Nephron (organoid): ENCODE measurements around the gene CELA3B.
"Not testable (repeated sequence)": the region's sequence is repeated elsewhere in the genome, so short reads cannot be mapped to it uniquely, and the experiment has no call there.

ENCODE experiments used
- H3K27ac Mint-ChIP-seq, 3 experiments: 2 replicates each; pipeline ENCODE4 v1.8.0; 2020; ENCODE audit warnings: mixed read lengths in 3 of 3, mild to moderate bottlenecking in 2 of 3, moderate library complexity in 1 of 3
- H3K27me3 Mint-ChIP-seq: 2 replicates; pipeline ENCODE4 v1.8.0; 2021; ENCODE audit warnings: low read depth, mild to moderate bottlenecking, moderate library complexity, mixed read lengths
- H3K36me3 Mint-ChIP-seq: 2 replicates; pipeline ENCODE4 v1.8.0; 2020; ENCODE audit warnings: low read depth, mixed read lengths
- H3K4me1 Mint-ChIP-seq: 2 replicates; pipeline ENCODE4 v1.8.0; 2020; ENCODE audit warnings: mixed read lengths
- H3K4me3 Mint-ChIP-seq, 3 experiments: 2 replicates each; pipeline ENCODE4 v1.8.0; 2020; ENCODE audit warnings: mild to moderate bottlenecking in 3 of 3, mixed read lengths in 3 of 3, moderate library complexity in 2 of 3
- H3K9me3 Mint-ChIP-seq: 2 replicates; pipeline ENCODE4 v1.8.0; 2020; ENCODE audit warnings: mixed read lengths
- CTCF ChIP-seq, 3 experiments: fragments of 200-600 bp; sonication (generic); IDR thresholded peaks; one replicate each; pipeline ENCODE4 v1.5.0; 2021; ENCODE audit warnings: antibody characterized with exemption in 3 of 3; ENCODE audit not compliant: unreplicated experiment in 3 of 3

The CELA3B gene

GRCh38 chr1:21941370-21941769, 35.5 kb upstream of the CELA3B start:
- Mint-ChIP-seq H3K27ac (peak overlapping the region; percentile 12 to 48 (median 16)), H3K4me3 (no peak overlapping the region), H3K36me3 (no peaks in the 10 kb centered on the region), H3K9me3 (no peaks in the 10 kb centered on the region), H3K27me3 (peaks cover 9% of the 10 kb centered on the region), H3K4me1 (peaks cover 53% of the 10 kb centered on the region)
- no peak for TF ChIP-seq CTCF (IDR thresholded peaks at IDR 0.05; ENCODE audit: unreplicated experiment in 3 of 3)

- peaks cover 9% of the 10 kb centered on the region for H3K27me3 Mint-ChIP-seq
- H3K9me3 Mint-ChIP-seq, result no peaks in the 10 kb centered on the region
- H3K4me1 Mint-ChIP-seq, result peaks cover 55% of the 10 kb centered on the region
- no peak for TF ChIP-seq CTCF (IDR thresholded peaks at IDR 0.05; ENCODE audit: unreplicated experiment in 3 of 3)
- peak overlapping the region in 2 of 3 experiments; percentile 38 to 51 for H3K27ac Mint-ChIP-seq
- no peaks in the 10 kb centered on the region for H3K36me3 Mint-ChIP-seq
- no peak overlapping the region for H3K4me3 Mint-ChIP-seq
Measured at GRCh38 chr1:21942464-21942863, 34.4 kb upstream of the CELA3B start.

- H3K36me3 Mint-ChIP-seq, H3K9me3 Mint-ChIP-seq, H3K4me3 Mint-ChIP-seq, H3K27me3 Mint-ChIP-seq: not testable (repeated sequence)
- H3K4me1 Mint-ChIP-seq, result peaks cover 49% of the 10 kb centered on the region
- peak overlapping the region in 2 of 3 experiments; percentile 38 to 51 for H3K27ac Mint-ChIP-seq
Measured at GRCh38 chr1:21942959-21943640, 33.7 kb upstream of the CELA3B start.

GRCh38 chr1:21944733-21945073, 32.1 kb upstream of the CELA3B start:
- Mint-ChIP-seq H3K4me1 (peaks cover 33% of the 10 kb centered on the region), H3K27me3 (peaks cover 9% of the 10 kb centered on the region), H3K4me3 (no peak overlapping the region), H3K36me3 (no peaks in the 10 kb centered on the region), H3K27ac (peak overlapping the region; percentile 67 to 89 (median 86)), H3K9me3 (no peaks in the 10 kb centered on the region)
- no peak for TF ChIP-seq CTCF (IDR thresholded peaks at IDR 0.05; ENCODE audit: unreplicated experiment in 3 of 3)

- no peak for TF ChIP-seq CTCF (IDR thresholded peaks at IDR 0.05; ENCODE audit: unreplicated experiment in 3 of 3)
- Mint-ChIP-seq H3K36me3 (no peaks in the 10 kb centered on the region), H3K4me3 (no peak overlapping the region), H3K4me1 (peaks cover 28% of the 10 kb centered on the region), H3K27me3 (peaks cover 5% of the 10 kb centered on the region), H3K9me3 (no peaks in the 10 kb centered on the region), H3K27ac (no peak overlapping the region)
Measured at GRCh38 chr1:21946836-21947587, 29.8 kb upstream of the CELA3B start.

- H3K27me3 Mint-ChIP-seq, result no peaks in the 10 kb centered on the region
- no peaks in the 10 kb centered on the region for H3K36me3 Mint-ChIP-seq
- H3K9me3 Mint-ChIP-seq, result no peaks in the 10 kb centered on the region
- H3K4me3 Mint-ChIP-seq, result no peak overlapping the region
- peaks cover 43% of the 10 kb centered on the region for H3K4me1 Mint-ChIP-seq
- no peak for TF ChIP-seq CTCF (IDR thresholded peaks at IDR 0.05; ENCODE audit: unreplicated experiment in 3 of 3)
- H3K27ac Mint-ChIP-seq, result no peak overlapping the region
Measured at GRCh38 chr1:21950734-21951133, 26.1 kb upstream of the CELA3B start.
